SIG-M5 treated with dmso at 0.1 percent for 504 hours (cell line): ENCODE results near the gene GUCA1C.

Experiments
- DNase-seq: peaks from one replicate; lab custom pipeline; 2025; ENCODE audit not compliant: unreplicated experiment; lab: John Stamatoyannopoulos, UW

GUCA1C gene

GRCh38 chr3:108909799-108910198 lies 43.9 kb downstream of the GUCA1C start:
- DNase-seq = no peak

GRCh38 chr3:108907194-108907593 lies 46.5 kb downstream of the GUCA1C start:
- DNase-seq = no peak

GRCh38 chr3:108899530-108899929 lies 54.1 kb downstream of the GUCA1C start:
- no peak for DNase-seq

- no peak for DNase-seq
Observed at GRCh38 chr3:108897883-108898282, 55.8 kb downstream of the GUCA1C start.

GRCh38 chr3:108894981-108895380 lies 58.7 kb downstream of the GUCA1C start:
- no peak for DNase-seq

GRCh38 chr3:108891833-108892232 lies 61.8 kb downstream of the GUCA1C start:
- DNase-seq = no peak

GRCh38 chr3:108887777-108888176 lies 65.9 kb downstream of the GUCA1C start:
- no peak for DNase-seq

GRCh38 chr3:108887121-108887520 lies 66.6 kb downstream of the GUCA1C start:
- no peak for DNase-seq

GRCh38 chr3:108883373-108883772 lies 70.3 kb downstream of the GUCA1C start:
- no peak for DNase-seq

- DNase-seq = no peak
Observed at GRCh38 chr3:108882762-108883161, 70.9 kb downstream of the GUCA1C start.

GRCh38 chr3:108879915-108880314 lies 73.8 kb downstream of the GUCA1C start:
- DNase-seq = no peak

- DNase-seq = no peak
Observed at GRCh38 chr3:108877901-108878300, 75.8 kb downstream of the GUCA1C start.

- DNase-seq = no peak
Observed at GRCh38 chr3:108863799-108864135, 89.9 kb downstream of the GUCA1C start.

- no peak for DNase-seq
Observed at GRCh38 chr3:108862865-108863798, 90.5 kb downstream of the GUCA1C start.

GRCh38 chr3:108861401-108861800 lies 92.3 kb downstream of the GUCA1C start:
- no peak for DNase-seq
